ENCODE measurements around the gene LARP4.
"Not testable (repeated sequence)": the region's sequence is repeated elsewhere in the genome, so short reads cannot be mapped to it uniquely, and the experiment has no call there.

DNA sequence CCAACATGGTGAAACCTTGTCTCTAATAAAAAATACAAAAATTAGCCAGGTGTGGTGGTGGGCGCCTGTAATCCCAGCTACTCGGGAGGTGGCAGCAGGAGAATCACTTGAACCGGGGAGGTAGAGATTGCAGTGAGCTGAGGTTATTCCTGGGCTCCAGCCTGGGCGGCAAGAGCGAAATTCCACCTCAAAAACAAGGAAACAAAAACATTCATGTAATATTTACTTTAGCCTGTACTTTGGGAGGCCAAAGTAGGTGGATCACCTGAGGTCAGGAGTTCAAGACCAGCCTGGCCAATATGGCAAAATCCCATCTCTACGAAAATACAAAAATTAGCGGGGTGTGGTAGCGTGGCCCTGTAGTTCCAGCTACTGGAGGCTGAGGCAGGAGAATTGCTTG is 31.0 kb downstream of the LARP4 start:
- TF ChIP-seq, protein P1, sequence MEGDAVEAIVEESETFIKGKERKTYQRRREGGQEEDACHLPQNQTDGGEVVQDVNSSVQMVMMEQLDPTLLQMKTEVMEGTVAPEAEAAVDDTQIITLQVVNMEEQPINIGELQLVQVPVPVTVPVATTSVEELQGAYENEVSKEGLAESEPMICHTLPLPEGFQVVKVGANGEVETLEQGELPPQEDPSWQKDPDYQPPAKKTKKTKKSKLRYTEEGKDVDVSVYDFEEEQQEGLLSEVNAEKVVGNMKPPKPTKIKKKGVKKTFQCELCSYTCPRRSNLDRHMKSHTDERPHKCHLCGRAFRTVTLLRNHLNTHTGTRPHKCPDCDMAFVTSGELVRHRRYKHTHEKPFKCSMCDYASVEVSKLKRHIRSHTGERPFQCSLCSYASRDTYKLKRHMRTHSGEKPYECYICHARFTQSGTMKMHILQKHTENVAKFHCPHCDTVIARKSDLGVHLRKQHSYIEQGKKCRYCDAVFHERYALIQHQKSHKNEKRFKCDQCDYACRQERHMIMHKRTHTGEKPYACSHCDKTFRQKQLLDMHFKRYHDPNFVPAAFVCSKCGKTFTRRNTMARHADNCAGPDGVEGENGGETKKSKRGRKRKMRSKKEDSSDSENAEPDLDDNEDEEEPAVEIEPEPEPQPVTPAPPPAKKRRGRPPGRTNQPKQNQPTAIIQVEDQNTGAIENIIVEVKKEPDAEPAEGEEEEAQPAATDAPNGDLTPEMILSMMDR (IDR thresholded peaks at IDR 0.05; ENCODE audit: insufficient read depth, low read length, poor library complexity, severe bottlenecking): not testable (repeated sequence)
- not testable (repeated sequence) for TF ChIP-seq EZH2phosphoT487 (conservative IDR thresholded peaks at IDR 0.05; ENCODE audit: low read length)

Measured in SU-DHL-6 (cell line).